IMR-90 (cell line): ENCODE results near the gene HEATR5A. TPM values are rescaled to one million over a fixed set of nuclear protein-coding genes. Genes with fewer than 3 reads are reported as not detected.

Experiments used
- ATAC-seq: fragments of 200-7000 bp; cut with Tn5 transposase; 2 replicates; pipeline ENCODE4 v1.9.1; 2020; ENCODE audit warnings: low read depth, mild to moderate bottlenecking, moderate library complexity
- BruUV-seq: library from RNA; stranded (reverse); fragments of 400-500 nt; replicated peaks from 2 replicates; lab custom pipeline; 2021; lab: Mats Ljungman, UMichigan
- CTCF ChIA-PET: fragments of 300-600 bp; formaldehyde crosslinking; extraction: SDS; loops from one replicate; lab custom pipeline; 2021; ENCODE audit warnings: antibody characterized with exemption; lab: Yijun Ruan, JAX
- POLR2A ChIA-PET: fragments of 300-600 bp; sonication (Branson Sonifier 250); formaldehyde crosslinking; loops from one replicate; lab custom pipeline; 2022; ENCODE audit warnings: antibody characterized with exemption; ENCODE audit not compliant: unreplicated experiment; lab: Charles Lee
- DNase-seq: peaks from one replicate; pipeline ENCODE4 v3.0.0; 2013
- H2AFZ ChIP-seq: replicated peaks from 2 replicates; pipeline ENCODE3; 2013; ENCODE audit warnings: low read length, mild to moderate bottlenecking; ENCODE audit not compliant: poor library complexity
- H2AK5ac ChIP-seq: 2 replicates; pipeline ENCODE4 v1.6.1; 2013; ENCODE audit warnings: low read depth, low read length, inconsistent platforms
- H2AK9ac ChIP-seq: replicated peaks from 2 replicates; pipeline ENCODE3; 2013; ENCODE audit warnings: mild to moderate bottlenecking, low read depth, low read length, moderate library complexity; ENCODE audit not compliant: poor library complexity
- H2BK120ac ChIP-seq: 2 replicates; pipeline ENCODE4 v1.6.1; 2013; ENCODE audit warnings: low read depth, low read length, inconsistent platforms
- H2BK15ac ChIP-seq: 3 replicates; pipeline ENCODE4 v1.6.1; 2013; ENCODE audit warnings: low read depth, low read length, inconsistent platforms
- H2BK20ac ChIP-seq: 2 replicates; pipeline ENCODE4 v1.6.1; 2013; ENCODE audit warnings: low read depth, mild to moderate bottlenecking, inconsistent platforms, low read length, moderate library complexity
- H2BK5ac ChIP-seq: 2 replicates; pipeline ENCODE4 v1.6.1; 2013; ENCODE audit warnings: mild to moderate bottlenecking, low read depth, low read length, inconsistent platforms; ENCODE audit not compliant: poor library complexity, severe bottlenecking
- H3K14ac ChIP-seq: replicated peaks from 2 replicates; pipeline ENCODE4 v1.6.1; 2013; ENCODE audit warnings: low read depth, low read length, inconsistent platforms
- H3K18ac ChIP-seq: 2 replicates; pipeline ENCODE4 v1.6.1; 2013; ENCODE audit warnings: low read depth, low read length, control low read depth
- H3K23ac ChIP-seq: 2 replicates; pipeline ENCODE4 v1.6.1; 2013; ENCODE audit warnings: low read depth, low read length, inconsistent platforms
- H3K27ac ChIP-seq: 2 replicates; pipeline ENCODE4 v1.5.1; 2013; ENCODE audit warnings: mild to moderate bottlenecking, control low read depth, low read length; ENCODE audit not compliant: insufficient read depth
- H3K27me3 ChIP-seq: 2 replicates; pipeline ENCODE4 v1.6.1; 2013; ENCODE audit warnings: low read length; ENCODE audit not compliant: control insufficient read depth, insufficient read depth
- H3K36me3 ChIP-seq: 2 replicates; pipeline ENCODE4 v1.6.1; 2013; ENCODE audit warnings: low read length, mixed read lengths; ENCODE audit not compliant: control insufficient read depth, insufficient read depth
- H3K4ac ChIP-seq: 2 replicates; pipeline ENCODE4 v1.6.1; 2013; ENCODE audit warnings: low read depth, low read length, inconsistent platforms
- H3K4me1 ChIP-seq: 2 replicates; pipeline ENCODE4 v1.6.1; 2013; ENCODE audit warnings: low read length, mixed read lengths; ENCODE audit not compliant: control insufficient read depth, insufficient read depth
- H3K4me2 ChIP-seq: 2 replicates; pipeline ENCODE4 v1.6.1; 2013; ENCODE audit warnings: low read depth, mild to moderate bottlenecking, control low read depth, low read length, moderate library complexity
- H3K4me3 ChIP-seq: 2 replicates; pipeline ENCODE4 v1.5.1; 2013; ENCODE audit warnings: low read depth, mild to moderate bottlenecking, control low read depth, low read length, moderate library complexity; ENCODE audit not compliant: insufficient read depth
- H3K56ac ChIP-seq: 2 replicates; pipeline ENCODE4 v1.6.1; 2013; ENCODE audit warnings: low read length, inconsistent platforms; ENCODE audit not compliant: insufficient read depth; ENCODE audit errors: extremely low read depth
- H3K79me1 ChIP-seq, 2 experiments: 2 replicates each; pipeline ENCODE4 v1.6.1; 2013; ENCODE audit warnings: low read length in 2 of 2, inconsistent platforms in 1 of 2, low read depth in 1 of 2
- H3K9ac ChIP-seq: 2 replicates; pipeline ENCODE4 v1.6.1; 2013; ENCODE audit warnings: low read depth, low read length, control low read depth
- H3K9me1 ChIP-seq: 2 replicates; pipeline ENCODE4 v1.6.1; 2013; ENCODE audit warnings: low read length, inconsistent platforms; ENCODE audit not compliant: insufficient read depth
- H3K9me3 ChIP-seq: 2 replicates; pipeline ENCODE4 v1.6.1; 2013; ENCODE audit warnings: low read length; ENCODE audit not compliant: control insufficient read depth, insufficient read depth
- H4K20me1 ChIP-seq: 2 replicates; pipeline ENCODE4 v1.6.1; 2013; ENCODE audit warnings: low read length, inconsistent platforms; ENCODE audit not compliant: insufficient read depth
- H4K5ac ChIP-seq: 2 replicates; pipeline ENCODE4 v1.6.1; 2013; ENCODE audit warnings: mild to moderate bottlenecking, low read depth, low read length, control low read depth
- H4K8ac ChIP-seq, 2 experiments: 2 replicates each; pipeline ENCODE4 v1.6.1; 2013; ENCODE audit warnings: low read depth in 2 of 2, low read length in 2 of 2, control low read depth in 1 of 2, inconsistent platforms in 1 of 2
- H4K91ac ChIP-seq: 2 replicates; pipeline ENCODE4 v1.6.1; 2013; ENCODE audit warnings: low read depth, low read length, inconsistent platforms; ENCODE audit not compliant: insufficient read depth
- MAFK ChIP-seq: IDR thresholded peaks from 2 replicates; pipeline ENCODE4 v1.6.1; 2012; ENCODE audit warnings: low read depth, low read length, improper control_type of control experiment
- NFE2L2 ChIP-seq: fragments of 150-350 bp; IDR thresholded peaks from 2 replicates; pipeline ENCODE4 v1.6.1; 2016; ENCODE audit warnings: low read depth, mild to moderate bottlenecking, low read length
- WGBS, 2 experiments: methylation state at CpG; one replicate each; pipeline versions ENCODE4 v1.1.5 to v1.1.7; 2013; ENCODE audit warnings: missing lambda C conversion rate in 2 of 2; ENCODE audit not compliant: insufficient read length in 1 of 2; ENCODE audit errors: extremely low coverage in 2 of 2; 5-methylcytosine and 5-hydroxymethylcytosine counted together
- dilution Hi-C: fragments of 300-500 bp; cut with HindIII; formaldehyde crosslinking; loops from one replicate; pipeline ENCODE4 v1.14.3; 2018; ENCODE audit warnings: low sequenced_read_pairs; ENCODE audit not compliant: unreplicated experiment
- in situ Hi-C: fragments of 300-500 bp; cut with MboI; formaldehyde crosslinking; loops from 3 replicates; pipeline ENCODE4 v1.14.3; 2019; ENCODE audit warnings: low sequenced_read_pairs, inconsistent platforms, mixed read lengths
- intact Hi-C: fragments of 100-400 bp; cut with micrococcal nuclease; formaldehyde crosslinking; loops from 2 replicates; pipeline ENCODE4 v1.10.0; 2022
- polyA plus RNA-seq, 3 experiments: library from polyadenylated mRNA; depleted of rRNA; stranded (reverse); fragments of >200 nt; gene quantifications; 2 replicates each; pipeline ENCODE4 v1.2.3, GENCODE V29; 2012; ENCODE audit warnings: low replicate concordance in 1 of 3
- total RNA-seq: library from RNA; depleted of rRNA; stranded (reverse); fragments of >200 nt; gene quantifications from 2 replicates; pipeline ENCODE4 v1.2.3, GENCODE V29; 2012

The HEATR5A gene
- total and polyA plus RNA-seq, 2 of the 4 experiments (the other 2 are of a cell fraction): 14.0 to 48.9 TPM

DNA sequence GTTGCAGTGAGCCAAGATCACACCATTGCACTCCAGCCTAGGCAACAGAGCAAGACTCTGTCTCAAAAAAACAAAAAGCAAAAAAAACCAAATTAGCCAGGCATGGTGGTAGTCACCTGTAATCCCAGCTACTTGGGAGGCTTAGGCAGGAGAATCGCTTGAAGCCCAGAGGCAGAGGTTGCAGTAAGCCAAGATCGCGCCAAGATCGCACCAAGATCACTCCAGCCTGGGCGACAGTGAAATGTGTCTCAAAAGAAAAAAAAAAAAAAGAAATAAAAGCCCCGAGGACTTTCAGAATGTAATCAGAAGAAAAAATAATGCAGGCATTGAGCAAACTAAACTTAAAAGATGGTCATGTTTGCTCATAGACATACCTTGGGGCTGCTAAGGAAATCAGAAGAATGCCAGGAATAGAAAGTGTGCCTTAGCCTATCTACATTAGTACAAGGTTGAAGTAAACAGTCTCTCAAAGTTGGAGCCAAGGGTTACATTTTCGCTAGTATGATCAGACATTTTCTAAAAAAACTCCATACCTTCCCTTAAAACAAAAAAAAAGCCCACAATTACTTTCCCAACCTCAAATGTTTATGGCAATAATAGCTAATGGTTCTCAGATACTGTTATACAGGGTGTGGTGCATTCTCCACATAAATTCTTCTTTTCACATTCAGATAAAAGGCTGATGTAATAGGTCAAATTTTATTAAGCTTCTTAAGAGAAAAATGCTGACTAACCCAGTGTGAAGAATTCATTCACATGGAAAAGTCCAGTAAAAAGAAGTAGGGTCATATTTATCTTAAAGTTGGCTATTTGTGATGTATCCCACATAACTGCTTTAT lies 21.1 kb upstream of the HEATR5A start:
- ATAC-seq (peak; percentile 79), DNase-seq (peak; percentile 72)
- Histone ChIP-seq H2AK5ac (no peak overlapping the region; the same call in 1 of the 2 replicates), H3K27me3 (no peaks in the 10 kb centered on the region), H4K5ac (no peak overlapping the region; the same call in 1 of the 2 replicates), H2AFZ (no peak overlapping the region), H3K14ac (no peak overlapping the region), H3K4me2 (peak overlapping the region; percentile 42; the same call in 1 of the 2 replicates), H3K4me1 (peaks cover 2% of the 10 kb centered on the region; the same call in 1 of the 2 replicates), H4K91ac (0 out of 2 replicates have a peak overlapping the region, but pooled peaks have one; percentile 36), H2BK20ac (no peak overlapping the region), H4K20me1 (no peaks in the 10 kb centered on the region), H4K8ac (0 out of 4 replicates have a peak overlapping the region, but pooled peaks of 1 of the 2 experiments have one; percentile 39), H2BK5ac (no peak overlapping the region), H2BK120ac (peak overlapping the region; percentile 55), H3K18ac (peak overlapping the region; percentile 6; the same call in 1 of the 2 replicates), H3K9me1 (no peaks in the 10 kb centered on the region; the same call in 1 of the 2 replicates), H3K23ac (no peak overlapping the region), H3K9me3 (no peaks in the 10 kb centered on the region), H3K36me3 (0 out of 2 replicates have a peak, but pooled peaks cover 2% of the 10 kb centered on the region), H3K27ac (peak overlapping the region; percentile 26; the same call in 1 of the 2 replicates), H3K56ac (no peak overlapping the region), H3K79me1 (peaks cover 0 to 3% of the 10 kb centered on the region in 2 experiments; a peak in 1 of 4 replicates), H3K9ac (no peak overlapping the region), H2BK15ac (no peak overlapping the region), H3K4ac (peak overlapping the region; percentile 55; the same call in 1 of the 2 replicates), H3K4me3 (no peak overlapping the region), H2AK9ac (no peak overlapping the region)
- BruUV-seq: no TSS peak
- intact Hi-C loops (no loop called here), in situ Hi-C loops (no loop called here), dilution Hi-C loops (no loop called here)
- WGBS, 2 experiments: 80% methylated on average over 1 of the region's 7 CpGs; no CpG with 5 or more reads in 1 of the 2 experiments
- TF ChIP-seq MAFK: peak; percentile 75
- no peak for TF ChIP-seq NFE2L2
- POLR2A ChIA-PET: no interaction called here
- CTCF ChIA-PET: interaction anchor here (0.6 to 0.8 kb wide), 3 partner anchors 15 to 510 kb away, joined by 3 to 7 read pairs (median 3); no protein-coding TSS in a partner anchor
